Sigmoid colon (tissue), 7 donors: Measurements from ENCODE around the gene SLC12A5. TPM values are rescaled to one million over a fixed set of nuclear protein-coding genes. Genes with fewer than 3 reads are reported as not detected.

Source experiments
- DNase-seq: peaks from one replicate; pipeline ENCODE4 v3.0.0-alpha.2; 2019
- H3K27ac ChIP-seq, 4 donors: fragments of 200-600 bp; sonication (generic); one replicate each; pipeline ENCODE4 v1.5.1; 2016 to 2019; ENCODE audit warnings: mild to moderate bottlenecking in 1 of 4
- H3K27me3 ChIP-seq, 3 donors: fragments of 200-600 bp; sonication (generic); one replicate each; pipeline ENCODE4 v1.5.1; 2019; ENCODE audit warnings: mild to moderate bottlenecking in 1 of 3
- H3K36me3 ChIP-seq, 4 donors: fragments of 200-600 bp; sonication (generic); one replicate each; pipeline ENCODE4 v1.5.1; 2016 to 2019
- H3K4me1 ChIP-seq, 4 donors: fragments of 200-600 bp; sonication (generic); one replicate each; pipeline ENCODE4 v1.5.1; 2017 to 2019
- H3K4me3 ChIP-seq, 4 donors: fragments of 200-600 bp; sonication (generic); one replicate each; pipeline ENCODE4 v1.5.1; 2017 to 2019; ENCODE audit warnings: mild to moderate bottlenecking in 2 of 4, moderate library complexity in 1 of 4
- H3K9me3 ChIP-seq, 4 donors: fragments of 200-600 bp in 3 of 4; sonication (generic) in 3 of 4; one replicate each; pipeline versions ENCODE4 v1.5.1 to v1.6.1; 2013 to 2019
- EP300 ChIP-seq, 4 donors: sonication (generic); formaldehyde crosslinking; IDR thresholded peaks; one replicate each; pipeline ENCODE4 v1.6.1; 2017; ENCODE audit warnings: antibody characterized with exemption in 4 of 4
- POLR2A ChIP-seq, 2 donors: fragments of 450-650 bp; IDR thresholded peaks; one replicate each; pipeline ENCODE4 v1.6.1; 2016; ENCODE audit warnings: antibody characterized with exemption in 2 of 2, mild to moderate bottlenecking in 2 of 2, moderate library complexity in 2 of 2
- POLR2AphosphoS5 ChIP-seq, 4 donors: sonication (generic); formaldehyde crosslinking; IDR thresholded peaks; one replicate each; pipeline ENCODE4 v1.6.1; 2017; ENCODE audit warnings: antibody characterized with exemption in 4 of 4
- WGBS, 2 donors: extraction: QIAGEN DNeasy Blood & Tissue Kit; methylation state at CpG; one replicate each; pipeline ENCODE4 v1.1.7; 2013; 5-methylcytosine and 5-hydroxymethylcytosine counted together
- intact Hi-C: fragments of 100-400 bp; cut with DNase I; formaldehyde crosslinking; loops from one replicate; pipeline ENCODE4 v1.15.1; 2023
- polyA plus RNA-seq, 3 donors: library from polyadenylated mRNA; stranded (reverse); fragments of 200-250 nt; gene quantifications; one replicate each; pipeline ENCODE4 v1.2.3, GENCODE V29; 2013
- total RNA-seq, 4 donors: library from RNA; depleted of rRNA; stranded (reverse); fragments of >200 nt; gene quantifications; one replicate each; pipeline ENCODE4 v1.1.0, GENCODE V29; 2016
- TF ChIP-seq, protein P1 (sequence below), 4 experiments: fragments of 450-650 bp in 3 of 4; fragments of 200-600 bp in 1 of 4; IDR thresholded peaks; one replicate each; pipeline ENCODE4 v1.5.1; 2016 to 2019; ENCODE audit warnings: antibody characterized with exemption in 4 of 4, mild to moderate bottlenecking in 3 of 4, moderate library complexity in 2 of 4
- donor health status: healthy with polysubstance abuse.
- donor health status: Bipolar disorder and iron deficiency.
- donor health status: healthy.

The SLC12A5 gene
- total and polyA plus RNA-seq, 7 donors = 0.14 to 1.4 TPM; not detected in 5

DNA sequence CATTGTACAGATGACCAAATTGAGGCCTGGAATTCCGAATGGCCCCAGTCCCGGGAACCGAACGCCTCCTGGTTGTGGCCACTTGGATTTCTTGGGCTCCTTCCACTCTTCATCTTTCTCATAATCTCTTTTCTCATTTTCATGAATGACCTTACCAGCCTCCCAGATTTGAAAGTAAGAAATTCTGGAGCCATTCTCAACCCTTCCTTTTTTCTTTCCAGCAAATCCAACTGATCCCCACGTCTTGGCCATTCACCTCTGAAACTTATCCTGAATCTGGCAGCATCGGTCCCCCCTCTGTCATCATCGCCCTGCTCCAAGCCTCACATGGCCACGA lies 5.9 kb upstream of the SLC12A5 start:
- no peak overlapping the region for H3K4me3 ChIP-seq

DNA sequence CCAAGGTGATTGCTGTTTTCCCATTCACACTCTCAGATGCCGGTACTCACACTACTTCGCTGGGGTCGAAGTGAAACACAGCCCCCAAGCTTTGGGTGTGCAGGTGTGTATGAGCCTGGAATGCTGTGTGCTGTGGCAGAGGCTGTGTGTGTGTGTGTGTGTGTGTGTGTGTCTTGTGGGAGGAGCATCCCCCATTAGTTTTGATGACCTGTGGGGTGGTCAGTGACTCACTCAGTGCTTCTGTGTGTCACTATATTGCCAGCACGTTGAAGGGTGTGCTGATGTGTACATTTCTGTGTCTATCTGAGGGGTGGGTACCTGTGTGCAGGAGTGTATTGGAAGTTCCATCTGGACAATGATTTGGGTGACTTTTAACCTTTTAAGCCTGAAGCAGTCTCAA lies 5.0 kb upstream of the SLC12A5 start:
- no peak for DNase-seq
- peaks cover 0 to 19% (median 17%) of the 10 kb centered on the region in 4 donors for H3K4me1 ChIP-seq
- no peaks in the 10 kb centered on the region for H3K9me3 ChIP-seq
- H3K4me3 ChIP-seq = no peak overlapping the region
- WGBS, 2 donors = 49 to 67% methylated on average over 4 of the region's 4 CpGs
- TF ChIP-seq, protein P1, sequence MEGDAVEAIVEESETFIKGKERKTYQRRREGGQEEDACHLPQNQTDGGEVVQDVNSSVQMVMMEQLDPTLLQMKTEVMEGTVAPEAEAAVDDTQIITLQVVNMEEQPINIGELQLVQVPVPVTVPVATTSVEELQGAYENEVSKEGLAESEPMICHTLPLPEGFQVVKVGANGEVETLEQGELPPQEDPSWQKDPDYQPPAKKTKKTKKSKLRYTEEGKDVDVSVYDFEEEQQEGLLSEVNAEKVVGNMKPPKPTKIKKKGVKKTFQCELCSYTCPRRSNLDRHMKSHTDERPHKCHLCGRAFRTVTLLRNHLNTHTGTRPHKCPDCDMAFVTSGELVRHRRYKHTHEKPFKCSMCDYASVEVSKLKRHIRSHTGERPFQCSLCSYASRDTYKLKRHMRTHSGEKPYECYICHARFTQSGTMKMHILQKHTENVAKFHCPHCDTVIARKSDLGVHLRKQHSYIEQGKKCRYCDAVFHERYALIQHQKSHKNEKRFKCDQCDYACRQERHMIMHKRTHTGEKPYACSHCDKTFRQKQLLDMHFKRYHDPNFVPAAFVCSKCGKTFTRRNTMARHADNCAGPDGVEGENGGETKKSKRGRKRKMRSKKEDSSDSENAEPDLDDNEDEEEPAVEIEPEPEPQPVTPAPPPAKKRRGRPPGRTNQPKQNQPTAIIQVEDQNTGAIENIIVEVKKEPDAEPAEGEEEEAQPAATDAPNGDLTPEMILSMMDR (IDR thresholded peaks at IDR 0.05) = no peak
- TF ChIP-seq POLR2A (IDR thresholded peaks at IDR 0.05) = no peak
- no peak for TF ChIP-seq EP300 (IDR thresholded peaks at IDR 0.05)
- no peak for TF ChIP-seq POLR2AphosphoS5 (IDR thresholded peaks at IDR 0.05)
- H3K27ac ChIP-seq = no peak overlapping the region
- no peaks in the 10 kb centered on the region for H3K36me3 ChIP-seq
- intact Hi-C loops = loop anchor here (1.0 to 5.0 kb wide), 3 partner anchors 63 to 323 kb away; no protein-coding TSS in a partner anchor
- H3K27me3 ChIP-seq = peaks cover 28 to 100% (median 67%) of the 10 kb centered on the region in 3 donors

More for the DNA sequence above, 5.9 kb upstream of the SLC12A5 start:
- intact Hi-C loops = loop anchor here (1.0 to 5.0 kb wide), 3 partner anchors 64 to 324 kb away; no protein-coding TSS in a partner anchor
- Histone ChIP-seq H3K36me3 (no peaks in the 10 kb centered on the region), H3K27ac (no peak overlapping the region), H3K27me3 (peaks cover 23 to 99% (median 62%) of the 10 kb centered on the region in 3 donors), H3K9me3 (no peaks in the 10 kb centered on the region), H3K4me1 (peaks cover 0 to 19% (median 17%) of the 10 kb centered on the region in 4 donors)
- TF ChIP-seq, protein P1 (IDR thresholded peaks at IDR 0.05) = peak in 1 of 4 experiments; percentile 9
- TF ChIP-seq EP300 (IDR thresholded peaks at IDR 0.05) = no peak
- WGBS, 2 donors = 32 to 36% methylated on average over 8 of the region's 8 CpGs
- DNase-seq = no peak

DNA sequence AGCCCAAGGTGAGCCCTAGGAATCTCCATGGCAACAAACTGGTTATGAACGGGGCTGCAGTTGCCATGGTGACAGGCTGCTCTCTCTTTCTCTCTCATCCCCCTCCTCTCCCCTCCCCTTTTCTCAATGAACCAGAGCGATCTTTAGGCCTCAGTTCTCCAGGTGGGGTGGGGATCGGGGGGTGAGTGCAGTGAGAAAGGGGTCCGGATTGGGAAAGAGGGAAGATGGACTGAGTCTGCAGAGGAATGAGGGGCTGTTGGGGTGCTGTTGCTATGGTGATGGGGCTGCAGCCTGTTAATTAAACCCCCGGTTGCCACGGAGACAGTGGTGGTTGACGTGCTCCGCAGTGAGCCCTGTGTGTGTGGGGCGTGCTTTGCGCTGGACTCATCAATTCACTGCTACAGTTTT lies 3.6 kb upstream of the SLC12A5 start:
- intact Hi-C loops = no loop called here
- DNase-seq = no peak
- TF ChIP-seq, protein P1 (IDR thresholded peaks at IDR 0.05) = no peak
- TF ChIP-seq POLR2AphosphoS5 (IDR thresholded peaks at IDR 0.05) = no peak
- TF ChIP-seq POLR2A (IDR thresholded peaks at IDR 0.05) = no peak
- TF ChIP-seq EP300 (IDR thresholded peaks at IDR 0.05) = no peak
- Histone ChIP-seq H3K4me1 (peaks cover 0 to 19% (median 17%) of the 10 kb centered on the region in 4 donors), H3K9me3 (no peaks in the 10 kb centered on the region), H3K27ac (no peak overlapping the region), H3K4me3 (no peak overlapping the region), H3K36me3 (no peaks in the 10 kb centered on the region), H3K27me3 (peaks cover 35 to 100% (median 70%) of the 10 kb centered on the region in 3 donors)
- 59 to 63% methylated on average over 10 of the region's 10 CpGs for WGBS, 2 donors

DNA sequence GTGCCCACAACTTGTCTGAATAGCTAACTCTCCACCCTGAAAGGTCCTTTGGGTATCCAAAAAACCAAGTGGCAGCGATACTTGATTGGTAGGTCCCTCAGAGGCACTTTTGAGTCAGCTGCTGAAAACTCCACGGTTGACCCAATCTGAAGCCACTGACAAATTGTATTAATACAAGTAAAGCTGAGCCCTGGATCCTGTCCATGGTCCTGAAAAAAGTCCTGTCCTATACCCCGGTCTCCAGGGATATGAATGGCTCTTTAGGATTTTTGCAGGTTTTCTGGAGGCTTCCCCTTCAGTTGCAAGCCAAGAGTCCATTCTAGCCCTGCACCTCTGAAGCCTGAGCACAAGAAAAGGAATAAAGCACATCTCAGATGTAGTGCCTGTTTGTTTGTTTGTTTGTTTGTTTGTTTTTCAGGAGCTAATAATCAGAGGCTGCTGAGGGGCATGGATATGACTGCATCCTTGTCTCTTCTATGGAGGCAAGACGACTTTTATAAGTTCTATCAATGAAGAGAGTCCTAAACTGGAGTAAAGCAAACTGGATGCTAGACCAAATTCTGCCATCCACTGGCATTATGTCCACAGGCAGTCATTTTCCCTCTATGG lies 1.7 kb upstream of the SLC12A5 start:
- H3K36me3 ChIP-seq = no peaks in the 10 kb centered on the region
- H3K27me3 ChIP-seq = peaks cover 42 to 100% (median 70%) of the 10 kb centered on the region in 3 donors
- no peak for TF ChIP-seq EP300 (IDR thresholded peaks at IDR 0.05)
- TF ChIP-seq, protein P1 (IDR thresholded peaks at IDR 0.05) = no peak
- no peak for TF ChIP-seq POLR2A (IDR thresholded peaks at IDR 0.05)
- no peak for TF ChIP-seq POLR2AphosphoS5 (IDR thresholded peaks at IDR 0.05)
- H3K4me1 ChIP-seq = peaks cover 0 to 15% (median 11%) of the 10 kb centered on the region in 4 donors
- no peak overlapping the region for H3K27ac ChIP-seq
- intact Hi-C loops = no loop called here
- no peak overlapping the region for H3K4me3 ChIP-seq
- no peak for DNase-seq
- H3K9me3 ChIP-seq = no peaks in the 10 kb centered on the region
- 10 to 11% methylated on average over 4 of the region's 4 CpGs for WGBS, 2 donors
